Cardiac fibroblast (primary cell): ENCODE data around the gene RIMS4.
A peak's percentile ranks its signal among the peaks of the same experiment; 100 is the strongest.

Experiments used
- DNase-seq, 2 donors: peaks; one replicate each; pipeline versions ENCODE4 v3.0.0 to v3.0.0-alpha.2; 2010; ENCODE audit warnings: low read depth in 2 of 2
- H3K4me3 ChIP-seq, 2 donors: replicated peaks in 1 of 2; 1 replicate in 1 of 2; 2 replicates in 1 of 2; pipeline ENCODE4 v1.5.1; 2011; ENCODE audit warnings: low read depth in 2 of 2, low read length in 2 of 2, mild to moderate bottlenecking in 2 of 2, moderate library complexity in 1 of 2
- TF ChIP-seq, protein P1 (sequence below): IDR thresholded peaks from one replicate; pipeline ENCODE4 v1.5.1; 2011; ENCODE audit warnings: low read depth, mild to moderate bottlenecking, low read length, inconsistent platforms

The RIMS4 gene

GRCh38 chr20:44800391-44801046 lies 9.8 kb downstream of the RIMS4 start:
- DNase-seq = peak in 1 of 2 donors; percentile 4
- no peak overlapping the region for H3K4me3 ChIP-seq
- TF ChIP-seq, protein P1, sequence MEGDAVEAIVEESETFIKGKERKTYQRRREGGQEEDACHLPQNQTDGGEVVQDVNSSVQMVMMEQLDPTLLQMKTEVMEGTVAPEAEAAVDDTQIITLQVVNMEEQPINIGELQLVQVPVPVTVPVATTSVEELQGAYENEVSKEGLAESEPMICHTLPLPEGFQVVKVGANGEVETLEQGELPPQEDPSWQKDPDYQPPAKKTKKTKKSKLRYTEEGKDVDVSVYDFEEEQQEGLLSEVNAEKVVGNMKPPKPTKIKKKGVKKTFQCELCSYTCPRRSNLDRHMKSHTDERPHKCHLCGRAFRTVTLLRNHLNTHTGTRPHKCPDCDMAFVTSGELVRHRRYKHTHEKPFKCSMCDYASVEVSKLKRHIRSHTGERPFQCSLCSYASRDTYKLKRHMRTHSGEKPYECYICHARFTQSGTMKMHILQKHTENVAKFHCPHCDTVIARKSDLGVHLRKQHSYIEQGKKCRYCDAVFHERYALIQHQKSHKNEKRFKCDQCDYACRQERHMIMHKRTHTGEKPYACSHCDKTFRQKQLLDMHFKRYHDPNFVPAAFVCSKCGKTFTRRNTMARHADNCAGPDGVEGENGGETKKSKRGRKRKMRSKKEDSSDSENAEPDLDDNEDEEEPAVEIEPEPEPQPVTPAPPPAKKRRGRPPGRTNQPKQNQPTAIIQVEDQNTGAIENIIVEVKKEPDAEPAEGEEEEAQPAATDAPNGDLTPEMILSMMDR = peak; percentile 21

DNA sequence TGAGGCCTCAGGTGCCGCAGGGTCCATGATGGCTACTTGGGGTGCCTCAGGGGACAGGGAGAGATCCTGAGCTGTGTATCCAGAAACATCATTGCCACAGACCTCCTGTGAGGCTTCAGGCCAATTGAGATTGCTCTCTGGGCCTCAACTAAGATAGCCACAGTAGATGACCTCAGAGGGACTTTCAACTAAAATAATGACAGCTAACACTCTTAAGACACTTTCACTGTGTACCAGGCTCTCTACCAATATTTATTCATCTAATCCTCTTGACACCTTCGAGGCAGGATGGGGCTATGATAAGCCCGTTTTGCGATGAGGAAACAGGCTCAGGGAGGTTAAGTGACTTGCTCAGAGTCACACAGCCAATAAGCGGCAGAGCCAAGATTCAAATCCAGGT lies 10.7 kb downstream of the RIMS4 start:
- no peak overlapping the region for H3K4me3 ChIP-seq
- TF ChIP-seq, protein P1 = no peak
- DNase-seq = no peak

- TF ChIP-seq, protein P1 = no peak
- no peak overlapping the region for H3K4me3 ChIP-seq
- no peak for DNase-seq
Observed at GRCh38 chr20:44796758-44797457, 13.4 kb downstream of the RIMS4 start.

GRCh38 chr20:44796311-44796710 lies 14.0 kb downstream of the RIMS4 start:
- H3K4me3 ChIP-seq = no peak overlapping the region
- no peak for DNase-seq
- TF ChIP-seq, protein P1 = no peak

- H3K4me3 ChIP-seq = no peak overlapping the region
- DNase-seq = no peak
- TF ChIP-seq, protein P1 = no peak
Observed at GRCh38 chr20:44795836-44796235, 14.5 kb downstream of the RIMS4 start.

DNA sequence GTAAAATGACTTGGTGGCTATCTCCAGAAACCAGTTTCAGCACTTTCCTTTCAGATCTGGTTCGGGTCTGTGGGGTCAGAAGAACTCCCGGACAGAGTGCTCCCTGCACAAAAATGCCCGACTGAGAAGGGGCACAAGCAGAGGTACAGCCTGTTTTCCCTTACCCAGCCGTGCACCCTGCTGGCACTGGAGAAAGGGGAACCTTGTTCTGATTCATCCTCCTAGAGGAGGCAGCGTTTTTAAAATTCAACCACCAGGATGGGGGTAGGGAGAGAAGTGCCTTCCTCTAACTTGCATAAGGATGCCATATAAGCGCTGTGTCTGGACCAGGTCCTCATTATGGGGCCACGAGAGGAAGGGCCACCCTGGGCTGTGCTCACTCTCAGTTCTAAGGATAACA lies 17.6 kb downstream of the RIMS4 start:
- TF ChIP-seq, protein P1 = no peak
- no peak for DNase-seq
- H3K4me3 ChIP-seq = no peak overlapping the region
